B cell (primary cell): ENCODE results near the gene FGF18. TPM values are rescaled to one million over a fixed set of nuclear protein-coding genes. Genes with fewer than 3 reads are reported as not detected.

Experiments
- ATAC-seq: fragments of 200-7000 bp; cut with Tn5 transposase; one replicate; pipeline ENCODE4 v1.10.0; 2021; ENCODE audit warnings: low read depth, mild to moderate bottlenecking, moderate number of reproducible peaks, moderate library complexity
- CTCF ChIA-PET: fragments of 350-600 bp; sonication (Branson Sonifier 250); formaldehyde crosslinking; loops from one replicate; lab custom pipeline; 2021; ENCODE audit warnings: antibody characterized with exemption, inconsistent platforms; lab: Charles Lee
- POLR2A ChIA-PET: fragments of 350-600 bp; sonication (Branson Sonifier 250); formaldehyde crosslinking; loops from one replicate; lab custom pipeline; 2021; ENCODE audit warnings: antibody characterized with exemption; lab: Charles Lee
- DNase-seq: peaks from one replicate; pipeline ENCODE4 v3.0.0; 2013
- H2AFZ ChIP-seq: 2 replicates; pipeline ENCODE4 v1.6.1; 2012; ENCODE audit warnings: mild to moderate bottlenecking, low read depth, low read length; ENCODE audit not compliant: insufficient read depth, poor library complexity, severe bottlenecking
- H3K27ac ChIP-seq, 2 donors: 1 replicate in 1 of 2; 2 replicates in 1 of 2; pipeline ENCODE4 v1.5.1; 2012 to 2013; ENCODE audit warnings: low read length in 2 of 2, mild to moderate bottlenecking in 2 of 2, moderate library complexity in 1 of 2
- H3K27me3 ChIP-seq, 4 experiments: fragments of 200-600 bp in 1 of 4; sonication (generic) in 1 of 4; replicated peaks in 1 of 4; 1 replicate in 2 of 4; 2 replicates in 2 of 4; pipeline versions ENCODE4 v1.6.1 to v1.7.0; 2013 to 2016; ENCODE audit warnings: low read length in 3 of 4, mild to moderate bottlenecking in 2 of 4, mixed read lengths in 1 of 4, moderate library complexity in 1 of 4; ENCODE audit not compliant: insufficient read depth in 4 of 4, control insufficient read depth in 3 of 4; ENCODE audit errors: control extremely low read depth in 1 of 4
- H3K36me3 ChIP-seq, 2 experiments: replicated peaks in 1 of 2; 1 replicate in 1 of 2; 2 replicates in 1 of 2; pipeline versions ENCODE4 v1.6.1 to v1.7.1; 2013; ENCODE audit warnings: low read length in 1 of 2; ENCODE audit not compliant: insufficient read depth in 2 of 2, control insufficient read depth in 1 of 2; ENCODE audit errors: control extremely low read depth in 1 of 2, extremely low read depth in 1 of 2
- H3K4me1 ChIP-seq, 2 donors: fragments of 200-600 bp in 1 of 2; sonication (generic) in 1 of 2; 1 replicate in 1 of 2; 2 replicates in 1 of 2; pipeline versions ENCODE4 v1.5.1 to v1.6.1; 2013 to 2017; ENCODE audit warnings: low read length in 2 of 2; ENCODE audit not compliant: control insufficient read depth in 2 of 2, insufficient read depth in 2 of 2
- H3K4me2 ChIP-seq: replicated peaks from 2 replicates; pipeline ENCODE3; 2012; ENCODE audit warnings: mild to moderate bottlenecking, low read depth, low read length; ENCODE audit not compliant: poor library complexity, severe bottlenecking
- H3K4me3 ChIP-seq, 5 experiments: fragments of 200-600 bp in 1 of 5; sonication (generic) in 1 of 5; 1 replicate in 3 of 5; 2 replicates in 2 of 5; pipeline versions ENCODE4 v1.5.1 to v1.7.0; 2011 to 2016; ENCODE audit warnings: low read length in 4 of 5, mild to moderate bottlenecking in 4 of 5, low read depth in 2 of 5, control low read depth in 1 of 5, moderate library complexity in 1 of 5; ENCODE audit not compliant: insufficient read depth in 1 of 5; ENCODE audit errors: control extremely low read depth in 1 of 5, extremely low read depth in 1 of 5
- H3K79me2 ChIP-seq: fragments of 200-600 bp; sonication (generic); one replicate; pipeline ENCODE4 v1.6.0; 2016; ENCODE audit warnings: low read length; ENCODE audit not compliant: control insufficient read depth, insufficient read depth
- H3K9ac ChIP-seq: fragments of 200-600 bp; sonication (generic); 2 replicates; pipeline ENCODE4 v1.6.1; 2017; ENCODE audit warnings: mild to moderate bottlenecking, low read length, moderate library complexity
- H3K9me3 ChIP-seq, 3 donors: one replicate each; pipeline versions ENCODE4 v1.6.1 to v1.7.1; 2013; ENCODE audit warnings: low read length in 2 of 3; ENCODE audit not compliant: control insufficient read depth in 2 of 3, insufficient read depth in 1 of 3; ENCODE audit errors: control extremely low read depth in 1 of 3
- H4K20me1 ChIP-seq: 2 replicates; pipeline ENCODE4 v1.6.0; 2012; ENCODE audit warnings: mild to moderate bottlenecking, low read length; ENCODE audit not compliant: insufficient read depth, control insufficient read depth, poor library complexity, severe bottlenecking
- H3K27ac Mint-ChIP-seq: one replicate; pipeline ENCODE4 v1.8.0; 2021; ENCODE audit warnings: mixed read lengths
- H3K27me3 Mint-ChIP-seq: one replicate; pipeline ENCODE4 v1.8.0; 2021; ENCODE audit warnings: mixed read lengths
- H3K4me1 Mint-ChIP-seq: one replicate; pipeline ENCODE4 v1.8.0; 2021; ENCODE audit warnings: mixed read lengths
- H3K4me3 Mint-ChIP-seq: one replicate; pipeline ENCODE4 v1.8.0; 2021; ENCODE audit warnings: mixed read lengths
- H3K9me3 Mint-ChIP-seq: one replicate; pipeline ENCODE4 v1.8.0; 2022; ENCODE audit warnings: mixed read lengths; ENCODE audit not compliant: insufficient read depth
- EZH2 ChIP-seq: IDR thresholded peaks from 2 replicates; pipeline ENCODE4 v1.6.1; 2012; ENCODE audit warnings: borderline replicate concordance, low read depth, mild to moderate bottlenecking, moderate library complexity, low read length; ENCODE audit not compliant: insufficient read depth, poor library complexity, severe bottlenecking
- WGBS: methylation state at CpG from one replicate; pipeline ENCODE4 v1.1.5; 2013; ENCODE audit warnings: missing lambda C conversion rate; ENCODE audit not compliant: insufficient coverage; 5-methylcytosine and 5-hydroxymethylcytosine counted together
- intact Hi-C: fragments of 100-400 bp; cut with micrococcal nuclease; formaldehyde crosslinking; loops from one replicate; pipeline ENCODE4 v1.10.0; 2022
- polyA plus RNA-seq: library from polyadenylated mRNA; depleted of rRNA; stranded (reverse); fragments of >200 nt; gene quantifications from 2 replicates; pipeline ENCODE4 v1.2.3, GENCODE V29; 2012
- total RNA-seq, 2 donors: library from RNA; stranded (reverse); fragments of 120-200 nt in 1 of 2; gene quantifications; 1 replicate in 1 of 2; 2 replicates in 1 of 2; pipeline versions ENCODE4 v1.2.3 to v1.2.4, GENCODE V29; 2013 to 2022
- TF ChIP-seq, protein P1 (sequence below): fragments of 200-600 bp; IDR thresholded peaks from one replicate; pipeline ENCODE4 v1.8.0; 2022; ENCODE audit warnings: antibody characterized with exemption, mild to moderate bottlenecking

FGF18 gene
- total and polyA plus RNA-seq, 2 donors (not counting 1 experiment from before 2014, with no cell fraction given) = 0.06 to 0.15 TPM

GRCh38 chr5:171455522-171455921 lies 36.1 kb downstream of the FGF18 start:
- intact Hi-C loops = no loop called here
- Mint-ChIP-seq H3K27me3 (peaks cover 49% of the 10 kb centered on the region), H3K4me3 (no peak overlapping the region), H3K4me1 (peaks cover 6% of the 10 kb centered on the region), H3K27ac (no peak overlapping the region), H3K9me3 (no peaks in the 10 kb centered on the region)
- ATAC-seq (no peak), DNase-seq (no peak)
- WGBS = 80% methylated on average over 2 of the region's 2 CpGs
- no peak for TF ChIP-seq EZH2
- TF ChIP-seq, protein P1, sequence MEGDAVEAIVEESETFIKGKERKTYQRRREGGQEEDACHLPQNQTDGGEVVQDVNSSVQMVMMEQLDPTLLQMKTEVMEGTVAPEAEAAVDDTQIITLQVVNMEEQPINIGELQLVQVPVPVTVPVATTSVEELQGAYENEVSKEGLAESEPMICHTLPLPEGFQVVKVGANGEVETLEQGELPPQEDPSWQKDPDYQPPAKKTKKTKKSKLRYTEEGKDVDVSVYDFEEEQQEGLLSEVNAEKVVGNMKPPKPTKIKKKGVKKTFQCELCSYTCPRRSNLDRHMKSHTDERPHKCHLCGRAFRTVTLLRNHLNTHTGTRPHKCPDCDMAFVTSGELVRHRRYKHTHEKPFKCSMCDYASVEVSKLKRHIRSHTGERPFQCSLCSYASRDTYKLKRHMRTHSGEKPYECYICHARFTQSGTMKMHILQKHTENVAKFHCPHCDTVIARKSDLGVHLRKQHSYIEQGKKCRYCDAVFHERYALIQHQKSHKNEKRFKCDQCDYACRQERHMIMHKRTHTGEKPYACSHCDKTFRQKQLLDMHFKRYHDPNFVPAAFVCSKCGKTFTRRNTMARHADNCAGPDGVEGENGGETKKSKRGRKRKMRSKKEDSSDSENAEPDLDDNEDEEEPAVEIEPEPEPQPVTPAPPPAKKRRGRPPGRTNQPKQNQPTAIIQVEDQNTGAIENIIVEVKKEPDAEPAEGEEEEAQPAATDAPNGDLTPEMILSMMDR = no peak
- no peak overlapping the region for H3K9ac ChIP-seq
- no peak overlapping the region for H3K4me3 ChIP-seq
- H3K79me2 ChIP-seq = no peaks in the 10 kb centered on the region
- H3K9me3 ChIP-seq = peaks cover 0 to 3% (median 0%) of the 10 kb centered on the region in 3 donors
- ChIA-PET CTCF (no interaction called here), POLR2A (no interaction called here)
- H4K20me1 ChIP-seq = no peaks in the 10 kb centered on the region
- no peak overlapping the region for H3K4me2 ChIP-seq
- H3K4me1 ChIP-seq = no peaks in the 10 kb centered on the region
- no peaks in the 10 kb centered on the region for H3K36me3 ChIP-seq
- H3K27me3 ChIP-seq = peaks cover 0 to 10% (median 2%) of the 10 kb centered on the region in 4 experiments
- H3K27ac ChIP-seq = no peak overlapping the region
- H2AFZ ChIP-seq = no peak overlapping the region

GRCh38 chr5:171457208-171457981 lies 37.9 kb downstream of the FGF18 start:
- WGBS = 97% methylated on average over 18 of the region's 25 CpGs
- DNase-seq (no peak), ATAC-seq (no peak)
- no peak for TF ChIP-seq EZH2
- TF ChIP-seq, protein P1 = no peak
- Histone ChIP-seq H2AFZ (no peak overlapping the region), H3K4me1 (no peaks in the 10 kb centered on the region), H3K9ac (no peak overlapping the region), H3K79me2 (no peaks in the 10 kb centered on the region), H3K27me3 (peaks cover 0 to 4% (median 0%) of the 10 kb centered on the region in 4 experiments), H3K9me3 (peaks cover 0 to 3% (median 0%) of the 10 kb centered on the region in 3 donors), H3K36me3 (no peaks in the 10 kb centered on the region), H3K4me2 (no peak overlapping the region), H4K20me1 (no peaks in the 10 kb centered on the region), H3K4me3 (no peak overlapping the region), H3K27ac (no peak overlapping the region)
- POLR2A ChIA-PET = no interaction called here
- no peaks in the 10 kb centered on the region for H3K4me1 Mint-ChIP-seq
- intact Hi-C loops = no loop called here
- no peak overlapping the region for H3K27ac Mint-ChIP-seq
- CTCF ChIA-PET = no interaction called here
- no peak overlapping the region for H3K4me3 Mint-ChIP-seq
- no peaks in the 10 kb centered on the region for H3K9me3 Mint-ChIP-seq
- peaks cover 37% of the 10 kb centered on the region for H3K27me3 Mint-ChIP-seq
